ENCODE results near the gene APEX2.
"Not testable (repeated sequence)": the region's sequence is repeated elsewhere in the genome, so short reads cannot be mapped to it uniquely, and the experiment has no call there.

The APEX2 gene

DNA sequence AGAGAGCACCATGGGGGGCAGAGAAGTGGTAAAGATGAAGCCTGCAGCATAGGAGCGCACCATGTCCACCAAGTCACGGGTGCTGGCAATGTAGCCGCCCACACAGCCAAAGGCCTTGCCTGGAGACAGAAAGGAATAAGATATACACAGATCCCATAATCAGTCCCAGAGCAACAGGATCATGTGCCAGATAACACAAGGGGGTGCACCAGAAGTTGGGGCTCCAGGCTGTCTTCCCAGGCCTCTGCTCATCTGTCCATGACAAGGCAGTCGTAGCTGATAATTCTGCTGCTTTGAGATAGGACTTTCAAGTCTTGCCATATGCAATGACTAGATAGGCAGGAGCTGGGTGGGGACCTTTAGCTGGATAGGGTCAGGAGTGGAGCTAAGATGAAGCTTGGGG is 14.7 kb downstream of the APEX2 start:
- DNase-seq = no peak

DNA sequence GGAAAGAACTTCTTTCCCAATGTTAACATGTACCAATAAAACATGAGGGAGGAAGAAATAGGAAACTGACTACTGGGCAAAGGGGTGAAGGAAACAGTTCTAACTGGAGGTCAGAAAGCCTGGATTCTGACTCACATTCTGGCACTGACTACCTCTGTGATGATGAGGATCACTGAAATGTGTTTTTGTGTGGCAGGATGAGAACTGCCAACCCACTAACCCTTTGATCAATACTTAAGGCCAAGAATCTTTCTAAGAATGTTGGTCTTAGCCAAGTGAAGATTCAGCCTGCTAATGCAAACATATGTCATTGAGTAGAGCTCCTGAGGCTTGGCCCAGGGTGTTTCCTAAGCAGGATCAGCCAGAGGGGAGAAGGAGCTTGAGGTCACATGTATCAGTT is 26.0 kb downstream of the APEX2 start:
- DNase-seq = no peak

DNA sequence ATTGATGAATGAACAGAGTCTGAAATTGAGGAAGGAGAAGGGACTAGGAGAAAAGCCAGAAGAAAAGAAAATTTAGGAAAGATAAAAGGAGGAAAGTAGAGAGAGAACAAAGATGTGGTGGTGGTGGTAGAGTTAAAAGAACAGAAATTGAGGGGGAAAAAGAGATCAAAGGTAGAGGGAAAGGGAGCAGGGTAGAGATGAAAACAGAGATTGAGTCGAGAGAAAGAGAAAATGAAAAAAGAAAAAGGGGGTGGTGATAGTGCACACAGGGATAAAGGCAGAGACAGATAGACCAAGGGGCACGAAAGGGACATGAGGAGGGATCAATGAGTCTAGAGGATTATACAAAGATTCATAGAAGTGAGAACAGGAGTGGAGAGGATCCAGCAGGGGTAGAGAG is 26.7 kb downstream of the APEX2 start:
- DNase-seq = no peak

DNA sequence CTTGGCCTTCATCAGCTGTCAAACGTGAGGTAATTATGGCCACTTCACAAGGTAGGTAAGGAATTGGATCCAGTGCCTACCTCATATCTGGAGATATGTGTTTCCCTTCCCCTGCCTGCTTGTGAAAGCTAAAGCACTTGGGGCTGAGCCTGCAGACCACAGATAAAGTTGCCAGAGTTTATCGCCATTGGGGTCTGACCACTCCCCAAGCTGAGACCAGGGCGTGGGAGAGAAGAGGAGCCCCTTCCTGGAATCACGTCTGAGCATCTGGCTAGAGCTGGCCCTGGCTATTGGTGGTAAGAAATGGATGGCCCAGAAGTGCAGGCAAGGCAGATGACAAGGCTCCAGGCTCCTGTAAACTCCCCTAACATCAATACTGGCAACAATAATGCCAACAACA is 27.9 kb downstream of the APEX2 start:
- DNase-seq = no peak

DNA sequence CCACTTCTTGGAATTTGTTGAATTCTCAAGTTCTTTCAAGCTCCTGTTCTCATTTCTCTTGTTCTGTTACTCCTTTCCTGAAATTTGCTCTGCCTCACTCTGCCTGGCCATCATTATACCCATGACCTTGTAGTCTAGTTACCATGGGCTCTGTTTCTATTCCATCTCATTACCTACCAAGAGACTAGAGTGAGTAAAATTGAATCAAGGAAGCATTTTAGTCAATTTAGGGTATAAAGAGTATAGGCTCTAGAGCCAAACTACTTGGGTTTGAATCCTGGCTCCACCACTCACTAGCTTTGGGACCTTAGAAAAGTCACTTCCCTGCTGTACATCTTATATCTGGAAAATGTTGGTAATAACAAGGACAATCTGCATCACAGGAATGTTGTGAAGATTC is 28.4 kb downstream of the APEX2 start:
- no peak for DNase-seq

DNA sequence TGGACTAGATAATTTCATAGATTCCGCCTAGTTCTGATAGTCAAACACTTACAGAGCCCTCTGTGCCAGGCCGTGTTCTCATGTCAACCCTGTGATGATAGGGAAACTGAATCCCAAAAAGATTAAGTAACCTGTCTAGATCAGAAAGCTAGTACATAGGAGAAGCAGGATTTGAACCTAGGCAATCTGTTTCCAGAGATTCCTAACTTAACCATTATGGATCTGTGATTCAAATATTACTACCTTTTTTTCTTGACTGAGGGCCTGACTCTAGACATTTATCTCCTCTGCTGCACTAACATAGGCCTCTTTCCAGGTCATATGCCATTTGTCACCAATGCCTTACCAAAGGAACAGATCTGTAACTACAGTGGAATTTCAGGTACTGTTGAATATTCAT is 29.1 kb downstream of the APEX2 start:
- DNase-seq = no peak

DNA sequence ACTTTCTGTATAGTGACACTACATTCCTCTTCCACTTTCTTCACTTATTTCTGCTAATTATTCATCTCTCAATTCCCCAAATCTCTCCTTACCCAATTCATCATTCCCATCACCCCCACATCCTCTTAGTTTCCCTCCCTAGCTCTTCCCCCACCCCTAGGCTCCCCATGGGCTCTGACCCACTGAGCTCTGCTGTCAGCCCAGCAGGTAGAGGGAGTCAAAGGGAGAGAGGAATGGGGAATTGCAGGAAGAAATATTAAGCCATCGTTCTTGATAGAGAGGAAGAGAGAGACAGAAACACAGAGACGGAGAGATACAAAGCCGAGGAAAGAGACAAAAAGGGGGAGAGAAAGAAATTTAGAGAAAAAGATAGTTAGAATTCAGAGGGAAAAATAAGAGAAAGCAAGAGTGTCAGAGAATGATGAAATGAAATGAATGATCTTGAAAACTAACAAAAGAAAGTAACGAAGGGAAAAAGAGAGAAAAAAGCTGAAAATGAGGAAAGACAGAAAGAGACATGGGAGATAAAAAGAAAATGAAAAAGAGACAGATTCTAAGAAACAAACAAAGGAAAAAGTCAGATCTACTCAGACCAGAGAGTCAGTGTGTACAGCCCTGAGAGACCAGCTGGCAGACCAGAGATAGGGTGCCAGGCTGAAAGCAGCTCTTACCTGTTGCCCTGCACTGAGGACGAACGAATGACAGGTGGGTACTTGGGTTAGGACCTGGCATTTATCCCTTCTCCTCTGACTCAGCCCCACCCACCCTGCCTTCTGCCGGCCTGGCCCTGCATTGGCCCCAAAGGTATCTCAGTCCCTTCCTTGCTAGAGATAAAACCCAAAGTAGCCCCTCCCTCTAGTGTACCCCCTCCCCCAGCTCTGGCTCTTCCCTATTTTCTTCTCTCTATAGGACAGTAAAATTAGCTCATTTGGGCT is 30.4 kb downstream of the APEX2 start, which contains the start of gene ALAS2:
TSS of gene ALAS2 (minus strand) at position 707 of the 935 bp plus-strand sequence. CDS start 4,977 bp downstream, outside the sequence.
- DNase-seq = no peak

DNA sequence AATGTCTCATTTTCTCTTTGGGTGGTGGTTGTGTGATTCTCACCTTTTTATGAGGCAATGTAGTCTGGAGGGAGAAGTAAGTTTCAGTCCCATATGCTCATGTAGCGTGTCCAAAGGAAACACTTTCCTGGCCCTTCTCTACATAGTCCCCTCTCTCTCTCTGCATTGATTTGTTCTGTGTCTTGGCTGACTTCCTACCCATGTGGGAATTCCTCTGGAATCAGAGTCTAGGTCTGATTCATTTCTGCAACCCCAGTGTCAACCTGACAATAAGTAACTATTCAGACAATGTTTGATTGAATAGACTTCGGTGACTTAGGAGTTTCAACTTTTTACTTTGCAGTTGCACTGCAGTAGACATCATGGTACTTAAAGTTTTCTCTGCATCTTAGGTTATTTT is 33.3 kb downstream of the APEX2 start:
- DNase-seq = no peak

DNA sequence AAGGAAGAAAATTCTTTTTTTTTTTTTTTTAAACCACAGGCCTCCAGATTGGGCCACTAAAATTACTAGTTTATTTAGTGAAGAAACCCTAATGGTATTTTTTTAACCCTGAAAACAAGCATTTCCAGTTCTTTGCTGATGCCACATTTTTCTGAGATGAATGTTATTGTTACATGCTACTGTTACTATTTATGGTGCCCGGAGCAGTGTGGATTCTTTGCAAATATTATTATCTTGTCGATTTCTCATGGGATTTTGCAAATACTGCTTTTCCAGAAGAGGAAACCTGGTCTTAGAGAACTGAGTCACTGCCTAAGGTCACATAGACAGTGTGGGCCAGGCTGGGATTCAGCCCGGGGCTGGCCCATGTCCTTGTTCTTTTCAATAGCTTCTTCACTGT is 39.3 kb downstream of the APEX2 start:
- DNase-seq = no peak

DNA sequence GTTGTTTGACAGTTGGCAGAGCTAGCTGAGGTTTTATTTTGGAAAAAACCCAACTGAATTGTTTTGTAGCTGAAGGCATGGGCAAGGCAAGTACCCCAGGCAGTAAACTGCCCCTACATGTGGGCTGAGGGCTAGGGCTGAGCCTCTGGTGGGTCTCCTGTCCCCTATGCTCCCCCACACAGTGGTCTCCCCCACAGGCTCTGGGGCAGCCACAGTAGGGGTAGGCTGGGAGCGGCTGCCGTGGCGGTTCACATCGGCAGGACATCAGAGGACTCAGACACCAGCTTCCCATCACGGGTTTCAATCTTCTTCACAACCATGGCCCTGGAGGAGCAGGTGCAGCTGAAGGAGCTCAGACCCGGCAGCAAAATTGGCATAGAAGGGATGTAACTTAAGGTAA is 41.4 kb downstream of the APEX2 start:
- no peak for DNase-seq

DNA sequence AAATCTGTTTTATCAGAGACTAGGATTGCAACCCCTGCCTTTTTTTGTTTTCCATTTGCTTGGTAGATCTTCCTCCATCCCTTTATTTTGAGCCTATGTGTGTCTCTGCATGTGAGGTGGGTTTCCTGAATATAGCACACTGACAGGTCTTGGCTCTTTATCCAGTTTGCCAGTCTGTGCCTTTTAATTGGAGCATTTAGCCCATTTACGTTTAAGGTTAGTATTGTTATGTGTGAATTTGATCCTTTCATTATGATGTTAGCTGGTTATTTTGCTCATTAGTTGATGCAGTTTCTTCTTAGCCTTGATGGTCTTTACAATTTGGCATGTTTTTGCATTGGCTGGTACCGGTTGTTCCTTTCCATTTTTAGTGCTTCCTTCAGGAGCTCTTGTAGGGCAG is 50.4 kb downstream of the APEX2 start:
- DNase-seq = not testable (repeated sequence)

DNA sequence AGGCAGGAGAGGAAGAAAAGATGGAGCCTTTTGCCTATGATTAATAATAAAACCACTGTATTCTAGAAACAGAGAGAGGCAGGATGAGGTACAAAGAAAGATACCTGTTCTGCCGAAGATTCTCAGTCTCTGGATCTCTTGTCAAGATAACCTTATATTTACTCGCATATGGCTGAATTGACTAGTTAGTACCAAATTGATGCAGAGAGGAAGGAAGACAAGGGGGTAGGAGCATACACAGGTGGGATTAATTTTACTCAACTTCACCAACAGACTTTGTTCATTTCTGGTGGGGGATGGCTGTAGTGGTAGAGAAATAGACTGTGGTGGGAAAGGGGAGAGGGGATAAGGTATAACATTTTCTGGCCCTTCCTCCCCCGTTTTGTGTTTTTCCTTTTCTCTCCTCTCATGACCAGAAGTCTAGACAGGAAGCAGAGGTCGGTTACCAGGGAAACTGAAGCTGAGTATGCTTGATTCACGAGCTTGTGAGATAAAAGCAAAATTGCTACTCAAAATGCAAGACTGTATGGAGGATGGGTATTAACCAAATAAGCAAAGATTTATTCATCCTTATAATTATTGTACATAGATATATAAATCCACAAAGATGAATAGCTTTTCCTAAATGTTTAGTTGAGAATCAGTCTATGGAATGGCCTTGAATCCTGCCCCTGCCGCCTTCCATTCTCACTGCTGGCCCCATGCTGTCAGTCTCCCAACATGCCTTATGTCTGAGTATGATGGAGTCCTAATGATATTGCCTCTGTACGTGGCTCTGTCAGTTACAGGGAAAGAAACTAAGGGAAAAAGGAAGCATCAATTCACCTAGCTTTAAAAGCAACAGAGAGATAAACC is 56.9 kb downstream of the APEX2 start:
- no peak for DNase-seq

DNA sequence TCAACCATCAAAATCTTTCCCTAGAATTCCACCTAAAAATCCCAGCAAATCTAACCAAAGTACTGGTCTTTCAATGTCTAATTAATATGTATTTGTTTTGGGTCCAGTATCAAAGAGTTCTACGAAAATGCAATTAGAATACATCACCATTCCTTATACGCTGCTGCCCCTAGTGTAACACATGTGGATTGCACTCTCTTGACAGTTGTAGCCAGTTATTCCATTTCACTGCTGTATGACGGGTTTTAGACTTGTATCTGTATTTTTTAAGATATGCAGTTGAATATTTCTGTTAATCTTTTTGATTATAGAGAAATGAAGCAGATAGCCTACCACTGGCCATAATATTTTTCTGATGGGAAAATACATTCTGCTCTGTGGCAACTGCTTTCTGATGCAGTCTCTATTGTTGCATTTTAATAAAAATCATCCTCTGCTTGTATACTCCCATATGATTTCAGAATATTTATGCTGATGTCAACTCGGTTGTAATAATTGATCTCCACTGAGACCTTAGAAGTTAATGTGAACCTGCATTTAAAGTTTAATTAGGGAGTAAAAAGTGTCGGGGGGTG is 57.6 kb downstream of the APEX2 start:
- no peak for DNase-seq
